ENCODE results near the gene PEA15. TPM values are rescaled to one million over a fixed set of nuclear protein-coding genes. Genes with fewer than 3 reads are reported as not detected.

Gene PEA15
- polyA plus RNA-seq, 1 donor from 2014 or later: 19.4 TPM

- H3K4me1 Mint-ChIP-seq: peaks cover 10 to 15% (median 12%) of the 10 kb centered on the region in 3 donors
- no peaks in the 10 kb centered on the region for H3K36me3 Mint-ChIP-seq
- H3K9me3 Mint-ChIP-seq: no peaks in the 10 kb centered on the region
- H3K4me3 Mint-ChIP-seq: no peak overlapping the region
- no peak overlapping the region for H3K27ac Mint-ChIP-seq
- H3K27me3 Mint-ChIP-seq: peaks cover 10% of the 10 kb centered on the region
These were observed 36.4 kb upstream of the PEA15 start for GRCh38 chr1:160168609-160169369.

- Mint-ChIP-seq H3K9me3 (no peaks in the 10 kb centered on the region), H3K4me1 (peaks cover 10 to 15% (median 12%) of the 10 kb centered on the region in 3 donors), H3K27me3 (peaks cover 10% of the 10 kb centered on the region), H3K4me3 (peak overlapping the region in 3 of 4 donors; percentile 16 to 80 (median 45)), H3K36me3 (no peaks in the 10 kb centered on the region), H3K27ac (peak overlapping the region in 2 of 3 donors; percentile 53 to 67)
These were observed 35.4 kb upstream of the PEA15 start for GRCh38 chr1:160169553-160170399.

- no peaks in the 10 kb centered on the region for H3K36me3 Mint-ChIP-seq
- no peak overlapping the region for H3K4me3 Mint-ChIP-seq
- H3K9me3 Mint-ChIP-seq: no peaks in the 10 kb centered on the region
- H3K27me3 Mint-ChIP-seq: peaks cover 10% of the 10 kb centered on the region
- peaks cover 10 to 15% (median 12%) of the 10 kb centered on the region in 3 donors for H3K4me1 Mint-ChIP-seq
- no peak overlapping the region for H3K27ac Mint-ChIP-seq
These were observed 33.8 kb upstream of the PEA15 start for GRCh38 chr1:160171354-160171753.

GRCh38 chr1:160171980-160172379, 33.2 kb upstream of the PEA15 start:
- Mint-ChIP-seq H3K27me3 (peaks cover 10% of the 10 kb centered on the region), H3K27ac (no peak overlapping the region), H3K36me3 (no peaks in the 10 kb centered on the region), H3K4me1 (peaks cover 10 to 15% (median 12%) of the 10 kb centered on the region in 3 donors), H3K4me3 (no peak overlapping the region), H3K9me3 (no peaks in the 10 kb centered on the region)

DNA sequence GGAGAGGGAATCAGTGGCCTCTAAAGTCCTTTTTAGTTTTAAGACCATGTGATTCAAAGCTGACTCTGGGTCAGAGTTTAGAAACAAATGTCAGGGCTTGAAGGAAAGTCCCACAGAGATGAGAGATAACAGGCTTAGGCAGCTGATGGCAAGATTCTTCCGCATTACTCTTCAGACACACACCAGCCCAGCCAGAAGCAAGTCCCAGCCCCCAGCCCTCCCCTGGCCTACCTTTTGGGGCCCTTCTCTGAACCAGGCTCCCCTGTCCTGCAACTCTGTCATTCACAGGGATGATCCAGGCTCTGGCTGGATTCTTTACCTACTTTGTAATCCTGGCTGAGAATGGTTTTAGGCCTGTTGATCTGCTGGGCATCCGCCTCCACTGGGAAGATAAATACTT, 28.0 kb upstream of the PEA15 start:
- no peak overlapping the region for H3K4me3 Mint-ChIP-seq
- H3K9me3 Mint-ChIP-seq: peaks cover 0 to 2% (median 0%) of the 10 kb centered on the region in 3 donors
- H3K27me3 Mint-ChIP-seq: peaks cover 10% of the 10 kb centered on the region
- peaks cover 2% of the 10 kb centered on the region for H3K36me3 Mint-ChIP-seq
- no peak overlapping the region for H3K27ac Mint-ChIP-seq
- H3K4me1 Mint-ChIP-seq: no peaks in the 10 kb centered on the region

- Mint-ChIP-seq H3K27me3 (peaks cover 10% of the 10 kb centered on the region), H3K4me3 (no peak overlapping the region), H3K27ac (no peak overlapping the region), H3K36me3 (peaks cover 2% of the 10 kb centered on the region), H3K4me1 (no peaks in the 10 kb centered on the region), H3K9me3 (peaks cover 0 to 2% (median 0%) of the 10 kb centered on the region in 3 donors)
These were observed 27.5 kb upstream of the PEA15 start for GRCh38 chr1:160177667-160178066.

DNA sequence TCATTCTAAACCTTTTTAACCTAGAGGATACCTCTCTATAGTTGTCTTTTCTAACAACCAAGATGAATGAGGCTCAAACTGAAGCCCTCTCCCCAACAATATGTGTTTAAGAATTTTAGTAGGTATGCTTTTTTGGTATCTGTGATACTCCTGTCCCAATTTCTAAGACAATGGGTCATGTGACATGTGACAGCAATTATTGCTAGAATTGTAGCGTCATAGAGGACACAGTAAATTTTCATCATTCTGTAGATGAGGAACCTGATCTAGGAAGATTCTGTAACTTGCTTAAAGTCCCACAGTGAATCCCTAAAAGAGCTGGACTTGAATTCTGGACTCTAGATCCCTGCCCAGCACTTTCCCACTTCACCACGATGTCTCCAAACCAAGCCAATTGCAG, 26.5 kb upstream of the PEA15 start:
- peaks cover 0 to 2% (median 0%) of the 10 kb centered on the region in 3 donors for H3K9me3 Mint-ChIP-seq
- peaks cover 2% of the 10 kb centered on the region for H3K36me3 Mint-ChIP-seq
- no peak overlapping the region for H3K27ac Mint-ChIP-seq
- no peaks in the 10 kb centered on the region for H3K4me1 Mint-ChIP-seq
- peaks cover 6% of the 10 kb centered on the region for H3K27me3 Mint-ChIP-seq
- no peak overlapping the region for H3K4me3 Mint-ChIP-seq

DNA sequence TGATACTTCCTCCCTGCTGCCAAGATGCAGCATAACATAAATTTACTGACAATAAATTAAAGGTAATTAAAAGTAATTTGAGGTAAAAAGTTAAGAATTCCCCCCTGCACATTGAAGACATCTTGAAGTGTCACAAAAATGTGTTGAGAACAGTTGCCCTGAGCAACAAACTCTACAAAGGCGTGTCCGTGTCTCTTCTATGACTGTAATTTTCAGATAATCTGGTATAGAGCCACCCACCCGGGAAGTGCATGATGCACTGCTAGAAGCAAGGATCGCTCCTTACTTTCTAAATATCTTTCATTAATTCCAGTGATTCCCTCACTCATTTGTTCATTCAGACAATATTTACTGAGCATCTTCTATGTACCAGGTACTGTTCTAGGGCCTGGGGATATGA, 25.8 kb upstream of the PEA15 start:
- Mint-ChIP-seq H3K27ac (no peak overlapping the region), H3K4me1 (no peaks in the 10 kb centered on the region), H3K36me3 (peaks cover 2% of the 10 kb centered on the region), H3K9me3 (peaks cover 0 to 2% (median 0%) of the 10 kb centered on the region in 3 donors), H3K27me3 (peaks cover 5% of the 10 kb centered on the region), H3K4me3 (no peak overlapping the region)

DNA sequence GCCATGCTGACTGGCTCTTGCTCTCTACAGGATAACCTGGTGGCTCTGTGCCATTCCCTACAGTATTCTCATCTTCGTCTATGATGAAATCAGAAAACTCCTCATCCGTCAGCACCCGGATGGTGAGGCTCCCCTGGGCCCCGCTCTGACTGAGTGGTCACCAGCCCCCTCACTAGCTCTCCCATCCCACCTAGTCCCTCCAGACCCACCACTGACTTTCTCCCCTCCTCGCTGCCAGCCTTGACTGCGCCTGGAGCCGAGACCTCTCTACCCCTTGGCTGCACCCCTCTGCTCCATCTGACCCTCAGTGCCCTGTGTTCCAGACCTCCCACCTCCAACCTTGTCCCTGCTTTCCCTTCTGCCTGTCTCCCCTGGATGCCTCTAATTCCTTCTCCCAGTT, 18.9 kb upstream of the PEA15 start:
- Mint-ChIP-seq H3K27ac (no peak overlapping the region), H3K4me3 (no peak overlapping the region), H3K27me3 (peaks cover 7% of the 10 kb centered on the region), H3K36me3 (no peaks in the 10 kb centered on the region), H3K9me3 (no peaks in the 10 kb centered on the region), H3K4me1 (no peaks in the 10 kb centered on the region)

GRCh38 chr1:160186729-160187128, 18.5 kb upstream of the PEA15 start:
- Mint-ChIP-seq H3K36me3 (no peaks in the 10 kb centered on the region), H3K27ac (no peak overlapping the region), H3K9me3 (no peaks in the 10 kb centered on the region), H3K4me3 (no peak overlapping the region), H3K4me1 (no peaks in the 10 kb centered on the region), H3K27me3 (peaks cover 4% of the 10 kb centered on the region)

DNA sequence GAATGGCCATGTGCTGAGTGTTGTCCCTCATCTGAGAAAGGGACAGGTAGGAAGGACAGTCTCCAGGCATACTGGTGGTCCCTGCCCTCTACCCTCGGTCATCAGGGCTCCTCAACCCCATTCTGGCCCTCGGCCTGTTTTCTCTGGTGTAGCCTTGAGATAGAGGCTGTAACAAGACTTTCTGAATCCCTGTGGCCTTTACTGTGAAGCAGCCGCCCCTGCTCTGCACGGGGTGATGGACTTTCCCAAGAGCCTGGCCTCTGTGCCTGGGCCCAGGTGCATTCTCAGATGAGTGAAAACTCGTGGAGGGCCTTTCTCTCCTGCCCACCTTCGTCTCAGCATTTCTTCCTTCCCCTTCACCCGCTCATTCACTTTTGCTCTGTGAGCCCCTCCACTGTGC, 17.8 kb upstream of the PEA15 start:
- H3K36me3 Mint-ChIP-seq: no peaks in the 10 kb centered on the region
- H3K9me3 Mint-ChIP-seq: no peaks in the 10 kb centered on the region
- peak overlapping the region in 1 of 3 donors; percentile 81 for H3K27ac Mint-ChIP-seq
- no peaks in the 10 kb centered on the region for H3K4me1 Mint-ChIP-seq
- no peak overlapping the region for H3K4me3 Mint-ChIP-seq
- H3K27me3 Mint-ChIP-seq: peaks cover 1% of the 10 kb centered on the region

DNA sequence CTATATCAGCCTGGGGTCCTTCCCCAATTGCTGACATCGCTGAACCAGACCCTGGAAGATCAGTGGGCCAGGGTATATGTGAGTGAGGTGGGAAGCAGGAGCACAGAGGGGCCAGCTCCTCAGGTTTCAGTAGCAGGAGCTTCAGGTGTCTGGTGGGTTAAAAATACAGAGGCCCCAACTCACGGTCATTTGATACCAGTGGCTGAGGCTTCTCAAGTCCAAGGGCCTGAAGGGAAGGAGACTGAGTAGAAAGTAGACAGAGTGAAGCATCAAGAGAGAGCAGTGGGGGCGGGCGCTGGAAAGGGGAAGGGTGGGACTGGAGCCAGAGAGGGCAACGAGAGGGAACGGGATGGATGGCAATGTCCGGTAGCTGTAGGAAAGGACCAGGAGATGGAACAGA, 16.8 kb upstream of the PEA15 start:
- Mint-ChIP-seq H3K36me3 (no peaks in the 10 kb centered on the region), H3K27me3 (peaks cover 1% of the 10 kb centered on the region), H3K9me3 (no peaks in the 10 kb centered on the region), H3K27ac (no peak overlapping the region), H3K4me1 (no peaks in the 10 kb centered on the region), H3K4me3 (no peak overlapping the region)

GRCh38 chr1:160189649-160190625, 15.2 kb upstream of the PEA15 start, which contains the start of gene CASQ1:
TSS of gene CASQ1 (plus strand) at chr1:160190575. CDS start at chr1:160190752, 177 bp downstream.
- Mint-ChIP-seq H3K27ac (no peak within 1 kb of the TSS), H3K4me3 (no peak within 1 kb of the TSS), H3K4me1 (no peaks in the 10 kb centered on the region), H3K36me3 (no peaks in the 10 kb centered on the region), H3K9me3 (no peaks in the 10 kb centered on the region), H3K27me3 (peaks cover 1% of the 10 kb centered on the region)

DNA sequence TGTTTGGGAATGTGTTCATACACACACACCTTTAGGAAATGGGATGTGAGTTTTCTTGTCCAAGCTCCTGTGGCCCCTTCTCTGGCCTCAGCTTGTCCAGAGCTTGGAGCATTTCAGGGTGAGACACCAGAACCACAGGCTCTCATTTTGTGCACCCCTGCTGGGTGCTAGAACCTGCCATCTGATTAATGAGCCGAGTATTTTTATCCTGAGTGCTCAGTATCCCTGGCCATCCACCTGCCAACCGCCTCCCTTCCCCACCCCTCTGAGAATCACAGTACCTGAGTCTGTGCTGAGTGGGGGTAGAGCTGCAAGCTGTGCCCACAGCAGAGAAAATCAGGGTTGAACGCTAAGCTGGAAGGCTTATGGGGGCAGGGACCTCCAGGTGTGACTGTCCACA, 13.4 kb upstream of the PEA15 start:
- no peak overlapping the region for H3K27ac Mint-ChIP-seq
- no peaks in the 10 kb centered on the region for H3K9me3 Mint-ChIP-seq
- peaks cover 3% of the 10 kb centered on the region for H3K27me3 Mint-ChIP-seq
- no peak overlapping the region for H3K4me3 Mint-ChIP-seq
- H3K4me1 Mint-ChIP-seq: peaks cover 0 to 5% (median 2%) of the 10 kb centered on the region in 3 donors
- H3K36me3 Mint-ChIP-seq: no peaks in the 10 kb centered on the region
